Thyroid gland (tissue), 4 donors: ENCODE results near the gene CSNK2A3. TPM values are rescaled to one million over a fixed set of nuclear protein-coding genes. Genes with fewer than 3 reads are reported as not detected.

Experiments
- DNase-seq, 2 donors: peaks; one replicate each; pipeline ENCODE4 v3.0.0-alpha.2; 2019
- H3K27ac ChIP-seq, 3 donors: fragments of 200-600 bp; sonication (generic); 1 replicate in 2 of 3; 2 replicates in 1 of 3; pipeline ENCODE4 v1.5.1; 2016 to 2019; ENCODE audit warnings: mild to moderate bottlenecking in 1 of 3, moderate library complexity in 1 of 3
- H3K27me3 ChIP-seq: fragments of 200-600 bp; sonication (generic); one replicate; pipeline ENCODE4 v1.5.1; 2019
- H3K36me3 ChIP-seq, 2 donors: fragments of 200-600 bp; sonication (generic); one replicate each; pipeline ENCODE4 v1.5.1; 2016 to 2019
- H3K4me1 ChIP-seq, 2 donors: fragments of 200-600 bp; sonication (generic); one replicate each; pipeline ENCODE4 v1.5.1; 2017 to 2019
- H3K4me3 ChIP-seq, 3 donors: fragments of 200-600 bp; sonication (generic); replicated peaks in 1 of 3; 1 replicate in 2 of 3; 2 replicates in 1 of 3; pipeline ENCODE4 v1.5.1; 2016; ENCODE audit warnings: mild to moderate bottlenecking in 1 of 3
- H3K9me3 ChIP-seq: fragments of 200-600 bp; sonication (generic); one replicate; pipeline ENCODE4 v1.5.1; 2017
- CTCF ChIP-seq, 6 experiments: fragments of 200-600 bp in 3 of 6; fragments of 450-650 bp in 3 of 6; sonication (generic) in 3 of 6; IDR thresholded peaks; one replicate each; pipeline ENCODE4 v1.5.1; 2016 to 2019; ENCODE audit warnings: antibody characterized with exemption in 6 of 6, mild to moderate bottlenecking in 2 of 6, inconsistent platforms in 1 of 6, moderate library complexity in 1 of 6
- POLR2A ChIP-seq, 2 donors: fragments of 450-650 bp; IDR thresholded peaks; one replicate each; pipeline ENCODE4 v1.6.1; 2017; ENCODE audit warnings: antibody characterized with exemption in 2 of 2, mild to moderate bottlenecking in 2 of 2, moderate library complexity in 1 of 2
- WGBS, 2 donors: methylation state at CpG; one replicate each; pipeline ENCODE4 v1.1.5; 2017; 5-methylcytosine and 5-hydroxymethylcytosine counted together
- intact Hi-C: fragments of 100-400 bp; cut with DNase I; formaldehyde crosslinking; loops from one replicate; pipeline ENCODE4 v1.15.1; 2023
- total RNA-seq, 4 donors: library from RNA; depleted of rRNA; stranded (reverse); fragments of >200 nt; gene quantifications; one replicate each; pipeline ENCODE4 v1.2.3, GENCODE V29; 2016

CSNK2A3 gene
- total RNA-seq, 4 donors from 2014 or later, result 2.8 to 9.5 (median 3.8) TPM

- Histone ChIP-seq H3K27ac (no peak overlapping the region), H3K4me1 (peaks cover 19 to 20% of the 10 kb centered on the region in 2 donors), H3K9me3 (no peaks in the 10 kb centered on the region), H3K4me3 (no peak overlapping the region), H3K36me3 (no peaks in the 10 kb centered on the region), H3K27me3 (no peaks in the 10 kb centered on the region)
- 64 to 72% methylated on average over 12 of the region's 12 CpGs for WGBS, 2 donors
- intact Hi-C loops, result no loop called here
- TF ChIP-seq POLR2A (IDR thresholded peaks at IDR 0.05), result no peak
- TF ChIP-seq CTCF (IDR thresholded peaks at IDR 0.05), result no peak
- no peak for DNase-seq
Observed at GRCh38 chr11:11349106-11349825, 3.8 kb downstream of the CSNK2A3 start.

- no peak overlapping the region for H3K27ac ChIP-seq
- 89 to 94% methylated on average over 5 of the region's 5 CpGs for WGBS, 2 donors
- TF ChIP-seq POLR2A (IDR thresholded peaks at IDR 0.05), result no peak
- TF ChIP-seq CTCF (IDR thresholded peaks at IDR 0.05), result no peak
- no peak for DNase-seq
- H3K27me3 ChIP-seq, result no peaks in the 10 kb centered on the region
- peaks cover 19 to 20% of the 10 kb centered on the region in 2 donors for H3K4me1 ChIP-seq
- intact Hi-C loops, result no loop called here
- H3K9me3 ChIP-seq, result no peaks in the 10 kb centered on the region
- H3K36me3 ChIP-seq, result no peaks in the 10 kb centered on the region
- no peak overlapping the region for H3K4me3 ChIP-seq
Observed at GRCh38 chr11:11348303-11348702, 4.7 kb downstream of the CSNK2A3 start.

- no peak for DNase-seq
- WGBS, 2 donors, result 64 to 78% methylated on average over 7 of the region's 7 CpGs
- intact Hi-C loops, result no loop called here
- H3K9me3 ChIP-seq, result no peaks in the 10 kb centered on the region
- H3K27ac ChIP-seq, result no peak overlapping the region
- no peaks in the 10 kb centered on the region for H3K36me3 ChIP-seq
- H3K4me1 ChIP-seq, result peaks cover 19 to 20% of the 10 kb centered on the region in 2 donors
- no peak overlapping the region for H3K4me3 ChIP-seq
- TF ChIP-seq CTCF (IDR thresholded peaks at IDR 0.05) (no peak), POLR2A (IDR thresholded peaks at IDR 0.05) (no peak)
- H3K27me3 ChIP-seq, result no peaks in the 10 kb centered on the region
Observed at GRCh38 chr11:11347592-11347991, 5.5 kb downstream of the CSNK2A3 start.

- Histone ChIP-seq H3K4me1 (peaks cover 19 to 20% of the 10 kb centered on the region in 2 donors), H3K36me3 (no peaks in the 10 kb centered on the region), H3K27ac (peak overlapping the region in 1 of 3 donors; percentile 7), H3K9me3 (no peaks in the 10 kb centered on the region), H3K27me3 (no peaks in the 10 kb centered on the region), H3K4me3 (no peak overlapping the region)
- intact Hi-C loops, result no loop called here
- DNase-seq, result no peak
- TF ChIP-seq CTCF (IDR thresholded peaks at IDR 0.05) (no peak), POLR2A (IDR thresholded peaks at IDR 0.05) (no peak)
- 88 to 91% methylated on average over 4 of the region's 4 CpGs for WGBS, 2 donors
Observed at GRCh38 chr11:11346303-11346702, 6.7 kb downstream of the CSNK2A3 start.

GRCh38 chr11:11345099-11345498, 8.0 kb downstream of the CSNK2A3 start:
- peak overlapping the region in 1 of 3 donors; percentile 7 for H3K27ac ChIP-seq
- no peak overlapping the region for H3K4me3 ChIP-seq
- TF ChIP-seq POLR2A (IDR thresholded peaks at IDR 0.05) (no peak), CTCF (IDR thresholded peaks at IDR 0.05) (no peak)
- no peaks in the 10 kb centered on the region for H3K27me3 ChIP-seq
- WGBS, 2 donors, result 81 to 95% methylated on average over 1 of the region's 1 CpG
- H3K36me3 ChIP-seq, result no peaks in the 10 kb centered on the region
- no peaks in the 10 kb centered on the region for H3K9me3 ChIP-seq
- peak; percentile 78 to 89 for DNase-seq
- intact Hi-C loops, result no loop called here
- H3K4me1 ChIP-seq, result peaks cover 13 to 15% of the 10 kb centered on the region in 2 donors
